ENCODE data around the gene CFTR.

GRCh38 chr7:117530390-117530789 lies 50.6 kb downstream of the CFTR start:
- TF ChIP-seq EZH2phosphoT487 (IDR thresholded peaks at IDR 0.05; ENCODE audit: borderline replicate concordance) = no peak
- no peak for TF ChIP-seq CTCF (conservative IDR thresholded peaks at IDR 0.05; ENCODE audit: low read length)
